HCT116 (cell line): ENCODE data around the gene FAT1. TPM values are rescaled to one million over a fixed set of nuclear protein-coding genes. Genes with fewer than 3 reads are reported as not detected.

Experiments used
- ATAC-seq: fragments of 200-7000 bp; cut with Tn5 transposase; 2 replicates; pipeline ENCODE4 v1.9.1; 2020; ENCODE audit warnings: mild to moderate bottlenecking, moderate library complexity
- BruUV-seq: library from RNA; stranded (reverse); fragments of 400-500 nt; replicated peaks from 2 replicates; lab custom pipeline; 2021; lab: Mats Ljungman, UMichigan
- CTCF ChIA-PET: fragments of 300-600 bp; sonication (Branson Sonifier 250); formaldehyde crosslinking; loops from one replicate; lab custom pipeline; 2021; ENCODE audit warnings: antibody characterized with exemption; lab: Charles Lee
- POLR2A ChIA-PET: fragments of 300-600, 350-600 bp; sonication (Branson Sonifier 250); formaldehyde crosslinking; loops from one replicate; lab custom pipeline; 2021; ENCODE audit warnings: antibody characterized with exemption; lab: Charles Lee
- RAD21 ChIA-PET, 2 experiments: fragments of 300-600 bp; sonication (Branson Sonifier 250); formaldehyde crosslinking; loops; one replicate each; lab custom pipeline; 2023; ENCODE audit warnings: low total read pairs in 2 of 2; ENCODE audit not compliant: uncharacterized antibody in 2 of 2, unreplicated experiment in 2 of 2, low non-redundant PET in 1 of 2; lab: Charles Lee
- DNase-seq: peaks from one replicate; pipeline ENCODE4 v3.0.0-alpha.2; 2010; ENCODE audit warnings: low read depth, low spot score
- H2AFZ ChIP-seq: fragments of 200-600 bp; shearing (Covaris generic), sonication (generic); 2 replicates; pipeline ENCODE4 v1.6.1; 2017; ENCODE audit warnings: low read depth, mixed run types, mixed read lengths, antibody characterized with exemption, low read length; ENCODE audit not compliant: poor library complexity, severe bottlenecking
- H3K27ac ChIP-seq: 2 replicates; pipeline ENCODE4 v1.5.1; 2012; ENCODE audit warnings: low read depth, low read length
- H3K27me3 ChIP-seq: fragments of 200-600 bp; sonication (generic); 2 replicates; pipeline ENCODE4 v1.6.1; 2016; ENCODE audit warnings: mixed run types, low read length, mixed read lengths; ENCODE audit not compliant: insufficient read depth
- H3K36me3 ChIP-seq, 2 experiments: fragments of 200-500 bp in 1 of 2; fragments of 200-600 bp in 1 of 2; sonication (Bioruptor generic) in 1 of 2; sonication (generic) in 1 of 2; 2 replicates each; pipeline versions ENCODE4 v1.5.1 to v1.6.1; 2014 to 2016; ENCODE audit warnings: low read length in 2 of 2, inconsistent platforms in 1 of 2, mixed read lengths in 1 of 2, mixed run types in 1 of 2; ENCODE audit not compliant: insufficient read depth in 2 of 2, control insufficient read depth in 1 of 2
- H3K4me1 ChIP-seq, 2 experiments: fragments of 200-600 bp in 1 of 2; sonication (generic) in 1 of 2; 2 replicates each; pipeline versions ENCODE4 v1.5.1 to v1.6.1; 2012 to 2017; ENCODE audit warnings: low read length in 2 of 2, inconsistent platforms in 1 of 2, mild to moderate bottlenecking in 1 of 2, mixed read lengths in 1 of 2, mixed run types in 1 of 2, moderate library complexity in 1 of 2; ENCODE audit not compliant: insufficient read depth in 2 of 2, control insufficient read depth in 1 of 2
- H3K4me2 ChIP-seq: fragments of 200-600 bp; sonication (generic); 2 replicates; pipeline ENCODE4 v1.6.1; 2017; ENCODE audit warnings: mixed run types, low read length, mixed read lengths
- H3K4me3 ChIP-seq, 2 experiments: fragments of 200-600 bp in 1 of 2; sonication (generic) in 1 of 2; replicated peaks in 1 of 2; 2 replicates each; pipeline ENCODE4 v1.5.1; 2011 to 2016; ENCODE audit warnings: low read length in 2 of 2, control low read depth in 1 of 2, low read depth in 1 of 2, mild to moderate bottlenecking in 1 of 2, mixed read lengths in 1 of 2, mixed run types in 1 of 2
- H3K79me2 ChIP-seq: fragments of 200-600 bp; sonication (generic); 2 replicates; pipeline ENCODE4 v1.6.1; 2017; ENCODE audit warnings: mild to moderate bottlenecking, mixed run types, low read length, moderate library complexity, mixed read lengths; ENCODE audit not compliant: insufficient read depth
- H3K9ac ChIP-seq: fragments of 200-600 bp; sonication (generic); 2 replicates; pipeline ENCODE4 v1.6.1; 2016; ENCODE audit warnings: low read length, mixed read lengths
- H3K9me2 ChIP-seq: fragments of 200-600 bp; sonication (generic), shearing (Covaris generic); 2 replicates; pipeline ENCODE4 v1.6.1; 2017; ENCODE audit warnings: mixed run types, mild to moderate bottlenecking, moderate library complexity; ENCODE audit not compliant: insufficient read depth
- H3K9me3 ChIP-seq, 2 experiments: fragments of 200-500 bp in 1 of 2; fragments of 200-600 bp in 1 of 2; sonication (Bioruptor generic) in 1 of 2; sonication (generic) in 1 of 2; 2 replicates each; pipeline ENCODE4 v1.6.1; 2014 to 2017; ENCODE audit warnings: low read length in 2 of 2, mixed read lengths in 2 of 2, inconsistent platforms in 1 of 2, low read depth in 1 of 2, mild to moderate bottlenecking in 1 of 2, mixed run types in 1 of 2, moderate library complexity in 1 of 2; ENCODE audit not compliant: control insufficient read depth in 1 of 2, insufficient read depth in 1 of 2
- H4K20me1 ChIP-seq: fragments of 200-600 bp; sonication (generic), shearing (Covaris generic); 2 replicates; pipeline ENCODE4 v1.6.1; 2017; ENCODE audit warnings: mixed run types, mild to moderate bottlenecking, moderate library complexity; ENCODE audit not compliant: insufficient read depth
- ATF3 ChIP-seq: IDR thresholded peaks from 2 replicates; pipeline ENCODE4 v1.6.1; 2012
- CBX3 ChIP-seq: IDR thresholded peaks from 2 replicates; pipeline ENCODE4 v1.6.1; 2012; ENCODE audit warnings: low read depth
- CEBPB ChIP-seq: IDR thresholded peaks from 2 replicates; pipeline ENCODE4 v1.6.1; 2012; ENCODE audit warnings: low read depth
- EGR1 ChIP-seq: IDR thresholded peaks from 2 replicates; pipeline ENCODE4 v1.6.1; 2012; ENCODE audit warnings: low read depth
- ELF1 ChIP-seq: IDR thresholded peaks from 2 replicates; pipeline ENCODE4 v1.6.1; 2012; ENCODE audit warnings: low read depth, borderline replicate concordance
- EZH2 ChIP-seq: fragments of 200-600 bp; sonication (generic); IDR thresholded peaks from 2 replicates; pipeline ENCODE4 v1.6.1; 2017; ENCODE audit warnings: antibody characterized with exemption, mixed run types
- FOSL1 ChIP-seq: IDR thresholded peaks from 2 replicates; pipeline ENCODE4 v1.6.1; 2012; ENCODE audit warnings: low read depth
- JUND ChIP-seq: IDR thresholded peaks from 2 replicates; pipeline ENCODE4 v1.6.1; 2012
- POLR2A ChIP-seq: IDR thresholded peaks from 2 replicates; pipeline ENCODE4 v1.7.0; 2011; ENCODE audit warnings: borderline replicate concordance; ENCODE audit not compliant: insufficient read depth, insufficient read length; ENCODE audit errors: extremely low read depth
- POLR2AphosphoS5 ChIP-seq: IDR thresholded peaks from 2 replicates; pipeline ENCODE4 v1.6.1; 2011; ENCODE audit warnings: mild to moderate bottlenecking, low read depth, low read length, moderate library complexity
- SP1 ChIP-seq: IDR thresholded peaks from 2 replicates; pipeline ENCODE4 v1.6.1; 2012; ENCODE audit warnings: low read depth
- SRF ChIP-seq: IDR thresholded peaks from 2 replicates; pipeline ENCODE4 v1.6.1; 2012; ENCODE audit warnings: low read depth
- YY1 ChIP-seq: IDR thresholded peaks from 2 replicates; pipeline ENCODE4 v1.6.1; 2011; ENCODE audit warnings: low read length, low read depth, moderate library complexity, mild to moderate bottlenecking; ENCODE audit not compliant: insufficient replicate concordance; ENCODE audit errors: extremely low read depth
- ZBTB33 ChIP-seq: IDR thresholded peaks from 2 replicates; pipeline ENCODE4 v1.6.1; 2011; ENCODE audit warnings: mild to moderate bottlenecking, low read length, moderate library complexity; ENCODE audit not compliant: insufficient replicate concordance; ENCODE audit errors: extremely low read depth
- ZFX ChIP-seq: fragments of 450-650 bp; IDR thresholded peaks from 2 replicates; pipeline ENCODE4 v1.6.1; 2017
- ZNF274 ChIP-seq: fragments of 200-500 bp; sonication (Bioruptor generic); IDR thresholded peaks from 2 replicates; pipeline ENCODE4 v1.6.1; 2014; ENCODE audit warnings: mild to moderate bottlenecking, low read depth, low read length, inconsistent platforms
- intact Hi-C: fragments of 100-400 bp; cut with micrococcal nuclease; formaldehyde crosslinking; loops from 2 replicates; pipeline ENCODE4 v1.10.0; 2022
- total RNA-seq: library from RNA; stranded (reverse); gene quantifications from one replicate; pipeline ENCODE4 v1.2.1, GENCODE V29; 2021; ENCODE audit not compliant: unreplicated experiment

The FAT1 gene
- total RNA-seq, 1 experiment from 2014 or later = 676 TPM

GRCh38 chr4:186607490-186607889, 116.2 kb downstream of the FAT1 start (continued):
- TF ChIP-seq POLR2AphosphoS5 (no peak), ATF3 (no peak), CBX3 (no peak), ZNF274 (no peak), SRF (no peak), EGR1 (no peak), ELF1 (no peak), FOSL1 (no peak), JUND (no peak), EZH2 (no peak)

- DNase-seq (no peak), ATAC-seq (no peak)
- Histone ChIP-seq H3K4me1 (no peaks in the 10 kb centered on the region), H2AFZ (no peak overlapping the region), H3K36me3 (peaks cover 79 to 89% of the 10 kb centered on the region in 2 experiments), H3K79me2 (peaks cover 97% of the 10 kb centered on the region), H3K4me2 (no peak overlapping the region), H4K20me1 (peaks cover 24% of the 10 kb centered on the region; the same call in 1 of the 2 replicates), H3K4me3 (no peak overlapping the region), H3K27me3 (no peaks in the 10 kb centered on the region), H3K9me3 (no peaks in the 10 kb centered on the region), H3K9ac (no peak overlapping the region), H3K27ac (no peak overlapping the region), H3K9me2 (no peaks in the 10 kb centered on the region)
- CTCF ChIA-PET = interaction anchor here (1.6 kb wide), 1 partner anchor 19 kb away, joined by 6 read pairs; no protein-coding TSS in a partner anchor
- TF ChIP-seq POLR2AphosphoS5 = no peak
- TF ChIP-seq JUND = no peak
- no peak for TF ChIP-seq ELF1
- TF ChIP-seq ZBTB33 = no peak
- no peak for TF ChIP-seq ZNF274
- TF ChIP-seq ZFX = no peak
- TF ChIP-seq POLR2A = no peak
- no peak for TF ChIP-seq CEBPB
- TF ChIP-seq YY1 = no peak
- TF ChIP-seq SP1 = no peak
- no TSS peak for BruUV-seq
- RAD21 ChIA-PET = no interaction called here
- POLR2A ChIA-PET = no interaction called here
- intact Hi-C loops = no loop called here
These were observed 117.1 kb downstream of the FAT1 start for GRCh38 chr4:186606591-186606992.
